HepG2 (cell line): ENCODE measurements around the gene RIMKLB. TPM values are rescaled to one million over a fixed set of nuclear protein-coding genes. Genes with fewer than 3 reads are reported as not detected.

Experiments
- ATAC-seq: fragments of 200-7000 bp; cut with Tn5 transposase; 3 replicates; pipeline ENCODE4 v1.9.1; 2020; ENCODE audit warnings: mild to moderate bottlenecking, moderate library complexity
- BruUV-seq: library from RNA; stranded (reverse); fragments of 400-500 nt; replicated peaks from 2 replicates; lab custom pipeline; 2021; lab: Mats Ljungman, UMichigan
- CTCF ChIA-PET: fragments of 300-600 bp; formaldehyde crosslinking; extraction: SDS; loops from one replicate; lab custom pipeline; 2021; ENCODE audit warnings: low total read pairs, inconsistent platforms, low intra/inter-chr PET ratio; lab: Yijun Ruan, JAX
- POLR2A ChIA-PET: fragments of 350-600 bp; sonication (Branson Sonifier 250); formaldehyde crosslinking; loops from one replicate; lab custom pipeline; 2020; ENCODE audit warnings: antibody characterized with exemption, inconsistent platforms; lab: Yijun Ruan, JAX
- DNase-seq: peaks from one replicate; pipeline ENCODE4 v3.0.0-alpha.2; 2015; ENCODE audit warnings: low spot score
- FAIRE-seq: peaks from 3 replicates; lab custom pipeline; 2011; peaks lifted over from hg19 to GRCh38; lab: Jason Lieb, UNC
- H2AFZ ChIP-seq: one replicate; pipeline ENCODE4 v1.6.1; 2011; ENCODE audit warnings: low read length, inconsistent platforms
- H3K27ac ChIP-seq: fragments of 300-600 bp; 3 replicates; pipeline ENCODE4 v1.8.0; 2011; ENCODE audit warnings: mixed run types, mild to moderate bottlenecking, mixed read lengths, low read length, inconsistent platforms; ENCODE audit not compliant: insufficient read depth; ENCODE audit errors: extremely low read length
- H3K27me3 ChIP-seq, 2 experiments: fragments of 200-600 bp in 1 of 2; 2 replicates in 1 of 2; 3 replicates in 1 of 2; pipeline versions ENCODE4 v1.6.0 to v1.8.0; 2011; ENCODE audit warnings: low read length in 2 of 2, mild to moderate bottlenecking in 2 of 2, moderate library complexity in 2 of 2, inconsistent platforms in 1 of 2; ENCODE audit not compliant: insufficient read depth in 2 of 2, control insufficient read depth in 1 of 2
- H3K36me3 ChIP-seq, 2 experiments: fragments of 200-600 bp in 1 of 2; replicated peaks in 1 of 2; 2 replicates in 1 of 2; 3 replicates in 1 of 2; pipeline versions ENCODE4 v1.5.1 to v1.8.0; 2011; ENCODE audit warnings: low read length in 2 of 2, inconsistent platforms in 1 of 2; ENCODE audit not compliant: insufficient read depth in 2 of 2, control insufficient read depth in 1 of 2
- H3K4me1 ChIP-seq: 2 replicates; pipeline ENCODE4 v1.5.1; 2012; ENCODE audit warnings: low read length, inconsistent platforms; ENCODE audit not compliant: insufficient read depth
- H3K4me2 ChIP-seq: 2 replicates; pipeline ENCODE4 v1.6.0; 2011; ENCODE audit warnings: low read depth, low read length, inconsistent platforms
- H3K4me3 ChIP-seq, 3 experiments: fragments of 200-600 bp in 1 of 3; sonication (generic), shearing (Covaris generic) in 1 of 3; replicated peaks in 1 of 3; 2 replicates each; pipeline ENCODE4 v1.5.1; 2011 to 2016; ENCODE audit warnings: low read length in 3 of 3, inconsistent platforms in 2 of 3, low read depth in 2 of 3, mild to moderate bottlenecking in 2 of 3, control low read depth in 1 of 3, mixed read lengths in 1 of 3; ENCODE audit not compliant: insufficient read depth in 1 of 3
- H3K79me2 ChIP-seq: one replicate; pipeline ENCODE4 v1.6.1; 2011; ENCODE audit warnings: low read length, inconsistent platforms; ENCODE audit not compliant: insufficient read depth
- H3K9ac ChIP-seq: 2 replicates; pipeline ENCODE4 v1.6.0; 2011; ENCODE audit warnings: mild to moderate bottlenecking, low read depth, low read length, inconsistent platforms; ENCODE audit not compliant: insufficient read depth
- H3K9me3 ChIP-seq: 2 replicates; pipeline ENCODE4 v1.5.1; 2012; ENCODE audit warnings: mild to moderate bottlenecking, low read length
- H4K20me1 ChIP-seq: 2 replicates; pipeline ENCODE4 v1.6.0; 2011; ENCODE audit warnings: inconsistent platforms, mild to moderate bottlenecking, low read length, moderate library complexity; ENCODE audit not compliant: insufficient read depth
- ARNTL ChIP-seq: sonication (generic); formaldehyde crosslinking; IDR thresholded peaks from 2 replicates; pipeline ENCODE4 v1.4.0; 2020; ENCODE audit warnings: mild to moderate bottlenecking, missing genetic modification reagents
- CBFB ChIP-seq: sonication (generic); formaldehyde crosslinking; IDR thresholded peaks from 2 replicates; pipeline ENCODE4 v1.4.0; 2020; ENCODE audit warnings: missing genetic modification reagents
- KLF11 ChIP-seq: IDR thresholded peaks from 2 replicates; pipeline ENCODE4 v1.6.1; 2016; ENCODE audit warnings: missing compliant biosample characterization
- SAP130 ChIP-seq: IDR thresholded peaks from 2 replicates; pipeline ENCODE4 v1.6.1; 2016; ENCODE audit warnings: low read depth
- SKI ChIP-seq: fragments of 450-650 bp; IDR thresholded peaks from one replicate; pipeline ENCODE4 v1.6.1; 2018; ENCODE audit warnings: mild to moderate bottlenecking; ENCODE audit not compliant: partially characterized antibody
- SOX5 ChIP-seq: IDR thresholded peaks from 2 replicates; pipeline ENCODE4 v1.6.1; 2016; ENCODE audit warnings: borderline replicate concordance
- SSRP1 ChIP-seq: IDR thresholded peaks from 2 replicates; pipeline ENCODE4 v1.6.1; 2016; ENCODE audit warnings: control low read depth
- UBTF ChIP-seq: sonication (generic); formaldehyde crosslinking; IDR thresholded peaks from 2 replicates; pipeline ENCODE4 v1.4.0; 2020; ENCODE audit warnings: mild to moderate bottlenecking, missing genetic modification reagents
- ZBTB2 ChIP-seq: sonication (generic); formaldehyde crosslinking; IDR thresholded peaks from 2 replicates; pipeline ENCODE4 v1.8.0; 2022; ENCODE audit warnings: low read depth, missing genetic modification reagents
- ZFX ChIP-seq: sonication (generic); formaldehyde crosslinking; IDR thresholded peaks from 2 replicates; pipeline ENCODE4 v1.4.0; 2020; ENCODE audit warnings: mild to moderate bottlenecking, low read depth, missing genetic modification reagents, moderate library complexity
- ZNF274 ChIP-seq: sonication (generic); formaldehyde crosslinking; IDR thresholded peaks from 2 replicates; pipeline ENCODE4 v1.5.1; 2020; ENCODE audit warnings: mild to moderate bottlenecking, missing genetic modification reagents
- ZNF33B ChIP-seq: sonication (generic); formaldehyde crosslinking; IDR thresholded peaks from 2 replicates; pipeline ENCODE4 v1.5.1; 2020; ENCODE audit warnings: mild to moderate bottlenecking, missing genetic modification reagents
- ZNF747 ChIP-seq: sonication (generic); formaldehyde crosslinking; IDR thresholded peaks from 2 replicates; pipeline ENCODE4 v1.8.1; 2023; ENCODE audit warnings: missing genetic modification reagents, mild to moderate bottlenecking, borderline replicate concordance
- ZNF772 ChIP-seq: sonication (generic); formaldehyde crosslinking; IDR thresholded peaks from 2 replicates; pipeline ENCODE4 v1.5.0; 2020; ENCODE audit warnings: mild to moderate bottlenecking, missing genetic modification reagents
- ZNF850 ChIP-seq: sonication (generic); formaldehyde crosslinking; conservative IDR thresholded peaks from 2 replicates; pipeline ENCODE4 v1.9.0; 2021; ENCODE audit warnings: mild to moderate bottlenecking, missing genetic modification reagents
- ZZZ3 ChIP-seq: sonication (generic); formaldehyde crosslinking; IDR thresholded peaks from 2 replicates; pipeline ENCODE4 v1.4.0; 2020; ENCODE audit warnings: missing genetic modification reagents, mild to moderate bottlenecking, borderline replicate concordance
- WGBS: methylation state at CpG from one replicate; pipeline ENCODE4 v1.1.6; 2017; ENCODE audit warnings: low lambda C conversion rate; 5-methylcytosine and 5-hydroxymethylcytosine counted together
- in situ Hi-C: cut with HindIII; loops from 2 replicates; pipeline ENCODE4 v1.10.0; 2017; ENCODE audit warnings: low pct_unique_long_range_greater_than_20kb; ENCODE audit not compliant: extremely low pct_ligation_motif_present
- intact Hi-C: fragments of 100-400 bp; cut with micrococcal nuclease; formaldehyde crosslinking; loops from one replicate; pipeline ENCODE4 v1.10.0; 2022; ENCODE audit not compliant: unreplicated experiment
- polyA plus RNA-seq, 8 experiments: library from polyadenylated mRNA; depleted of rRNA in 3 of 8; stranded (reverse) in 7 of 8; unstranded in 1 of 8; fragments of >200 nt; fragmentation: Illumina TruSeq in 4 of 8; extraction: Trizol in 4 of 8; gene quantifications; 2 replicates each; pipeline versions ENCODE4 v1.2.1 to v1.2.3, GENCODE V29; 2011 to 2016; ENCODE audit warnings: low read depth in 4 of 8, missing spikeins in 1 of 8, mixed read lengths in 1 of 8; ENCODE audit not compliant: insufficient read depth in 1 of 8
- total RNA-seq, 5 experiments: library from RNA; depleted of rRNA; stranded (reverse); fragments of >200 nt; fragmentation: Illumina TruSeq; extraction: Trizol; gene quantifications; 2 replicates each; pipeline ENCODE4 v1.2.3, GENCODE V29; 2016; ENCODE audit warnings: low read depth in 1 of 5
- TF ChIP-seq, protein P1 (sequence below): sonication (generic); formaldehyde crosslinking; IDR thresholded peaks from 2 replicates; pipeline ENCODE4 v1.4.0; 2020; ENCODE audit warnings: missing genetic modification reagents
- TF ChIP-seq, protein P2 (sequence below): sonication (generic); formaldehyde crosslinking; conservative IDR thresholded peaks from 2 replicates; pipeline ENCODE4 v1.5.0; 2020; ENCODE audit warnings: missing genetic modification reagents

RIMKLB gene
- total and polyA plus RNA-seq, 2 of the 13 experiments (the other 11 are each of a cell fraction or from before 2014, with no cell fraction given) = 0.33 to 0.40 TPM

- no peaks in the 10 kb centered on the region for H3K79me2 ChIP-seq
- no peak within 1 kb of the TSS for H3K4me3 ChIP-seq
- H3K4me2 ChIP-seq = no peak within 1 kb of the TSS
- H3K36me3 ChIP-seq = no peaks in the 10 kb centered on the region
- intact Hi-C loops (loop anchor here (2.0 kb wide), 1 partner anchor 139 kb away; no protein-coding TSS in a partner anchor), in situ Hi-C loops (no loop called here)
- CTCF ChIA-PET = no interaction called here
- no peak within 1 kb of the TSS for H3K9ac ChIP-seq
- BruUV-seq = no TSS peak
- POLR2A ChIA-PET = no interaction called here
- H3K4me1 ChIP-seq = no peaks in the 10 kb centered on the region
- no peak within 1 kb of the TSS for H3K27ac ChIP-seq
- FAIRE-seq (no peak), ATAC-seq (no peak), DNase-seq (no peak)
- no peaks in the 10 kb centered on the region for H3K9me3 ChIP-seq
- no CpG with 5 or more reads among the region's 3 CpGs for WGBS
- H2AFZ ChIP-seq = no peak within 1 kb of the TSS
- peaks cover 0 to 2% of the 10 kb centered on the region in 2 experiments; a peak in 3 of 5 replicates for H3K27me3 ChIP-seq
- no peaks in the 10 kb centered on the region for H4K20me1 ChIP-seq
- TF ChIP-seq SAP130 (CRISPR knock-in tag) (no peak), ZBTB2 (no peak), ZNF850 (CRISPR knock-in tag) (no peak), ZNF33B (CRISPR knock-in tag) (no peak), ARNTL (CRISPR knock-in tag) (no peak), SOX5 (CRISPR knock-in tag) (no peak), ZNF274 (CRISPR knock-in tag) (no peak), ZNF772 (CRISPR knock-in tag) (no peak), ZNF747 (CRISPR knock-in tag) (no peak), KLF11 (no peak), SSRP1 (CRISPR knock-in tag) (no peak), UBTF (no peak), CBFB (no peak), ZZZ3 (no peak), ZFX (CRISPR knock-in tag) (no peak), SKI (no peak)
- TF ChIP-seq, protein P1, sequence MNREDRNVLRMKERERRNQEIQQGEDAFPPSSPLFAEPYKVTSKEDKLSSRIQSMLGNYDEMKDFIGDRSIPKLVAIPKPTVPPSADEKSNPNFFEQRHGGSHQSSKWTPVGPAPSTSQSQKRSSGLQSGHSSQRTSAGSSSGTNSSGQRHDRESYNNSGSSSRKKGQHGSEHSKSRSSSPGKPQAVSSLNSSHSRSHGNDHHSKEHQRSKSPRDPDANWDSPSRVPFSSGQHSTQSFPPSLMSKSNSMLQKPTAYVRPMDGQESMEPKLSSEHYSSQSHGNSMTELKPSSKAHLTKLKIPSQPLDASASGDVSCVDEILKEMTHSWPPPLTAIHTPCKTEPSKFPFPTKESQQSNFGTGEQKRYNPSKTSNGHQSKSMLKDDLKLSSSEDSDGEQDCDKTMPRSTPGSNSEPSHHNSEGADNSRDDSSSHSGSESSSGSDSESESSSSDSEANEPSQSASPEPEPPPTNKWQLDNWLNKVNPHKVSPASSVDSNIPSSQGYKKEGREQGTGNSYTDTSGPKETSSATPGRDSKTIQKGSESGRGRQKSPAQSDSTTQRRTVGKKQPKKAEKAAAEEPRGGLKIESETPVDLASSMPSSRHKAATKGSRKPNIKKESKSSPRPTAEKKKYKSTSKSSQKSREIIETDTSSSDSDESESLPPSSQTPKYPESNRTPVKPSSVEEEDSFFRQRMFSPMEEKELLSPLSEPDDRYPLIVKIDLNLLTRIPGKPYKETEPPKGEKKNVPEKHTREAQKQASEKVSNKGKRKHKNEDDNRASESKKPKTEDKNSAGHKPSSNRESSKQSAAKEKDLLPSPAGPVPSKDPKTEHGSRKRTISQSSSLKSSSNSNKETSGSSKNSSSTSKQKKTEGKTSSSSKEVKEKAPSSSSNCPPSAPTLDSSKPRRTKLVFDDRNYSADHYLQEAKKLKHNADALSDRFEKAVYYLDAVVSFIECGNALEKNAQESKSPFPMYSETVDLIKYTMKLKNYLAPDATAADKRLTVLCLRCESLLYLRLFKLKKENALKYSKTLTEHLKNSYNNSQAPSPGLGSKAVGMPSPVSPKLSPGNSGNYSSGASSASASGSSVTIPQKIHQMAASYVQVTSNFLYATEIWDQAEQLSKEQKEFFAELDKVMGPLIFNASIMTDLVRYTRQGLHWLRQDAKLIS (CRISPR knock-in tag) = no peak
- TF ChIP-seq, protein P2, sequence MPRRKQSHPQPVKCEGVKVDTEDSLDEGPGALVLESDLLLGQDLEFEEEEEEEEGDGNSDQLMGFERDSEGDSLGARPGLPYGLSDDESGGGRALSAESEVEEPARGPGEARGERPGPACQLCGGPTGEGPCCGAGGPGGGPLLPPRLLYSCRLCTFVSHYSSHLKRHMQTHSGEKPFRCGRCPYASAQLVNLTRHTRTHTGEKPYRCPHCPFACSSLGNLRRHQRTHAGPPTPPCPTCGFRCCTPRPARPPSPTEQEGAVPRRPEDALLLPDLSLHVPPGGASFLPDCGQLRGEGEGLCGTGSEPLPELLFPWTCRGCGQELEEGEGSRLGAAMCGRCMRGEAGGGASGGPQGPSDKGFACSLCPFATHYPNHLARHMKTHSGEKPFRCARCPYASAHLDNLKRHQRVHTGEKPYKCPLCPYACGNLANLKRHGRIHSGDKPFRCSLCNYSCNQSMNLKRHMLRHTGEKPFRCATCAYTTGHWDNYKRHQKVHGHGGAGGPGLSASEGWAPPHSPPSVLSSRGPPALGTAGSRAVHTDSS (CRISPR knock-in tag) = no peak
Measured at GRCh38 chr12:8822298-8822697, 124.5 kb downstream of the RIMKLB start, which contains the start of gene A2ML1. Gene A2ML1 (plus strand): TSS chr12:8822621. CDS start chr12:8822652, 31 bp downstream.
